Trophoblast cell (in vitro differentiated cells and primary cell): Measurements from ENCODE around the gene ZBTB20.

Source experiments
- DNase-seq, 2 donors: peaks; one replicate each; pipeline ENCODE4 v3.0.0-alpha.2; 2016
- H2AFZ ChIP-seq: 2 replicates; pipeline ENCODE4 v1.6.1; 2013; ENCODE audit warnings: low read length, moderate library complexity, mild to moderate bottlenecking; ENCODE audit not compliant: insufficient read depth, poor library complexity
- H2AK5ac ChIP-seq: 2 replicates; pipeline ENCODE4 v1.6.1; 2013; ENCODE audit warnings: mild to moderate bottlenecking, low read length
- H2BK120ac ChIP-seq: 2 replicates; pipeline ENCODE4 v1.6.1; 2013; ENCODE audit warnings: low read length, mild to moderate bottlenecking, moderate library complexity; ENCODE audit not compliant: insufficient read depth, poor library complexity
- H2BK12ac ChIP-seq: 2 replicates; pipeline ENCODE4 v1.6.1; 2013; ENCODE audit warnings: mild to moderate bottlenecking, low read length, moderate library complexity
- H2BK5ac ChIP-seq: 2 replicates; pipeline ENCODE4 v1.6.1; 2013; ENCODE audit warnings: low read length, low read depth, moderate library complexity, mild to moderate bottlenecking; ENCODE audit not compliant: poor library complexity
- H3K14ac ChIP-seq: 2 replicates; pipeline ENCODE4 v1.6.1; 2013; ENCODE audit warnings: mild to moderate bottlenecking, low read length
- H3K18ac ChIP-seq: 2 replicates; pipeline ENCODE4 v1.6.1; 2013; ENCODE audit warnings: mild to moderate bottlenecking, low read length
- H3K23ac ChIP-seq: 2 replicates; pipeline ENCODE4 v1.6.1; 2013; ENCODE audit warnings: low read length
- H3K27ac ChIP-seq: 2 replicates; pipeline ENCODE4 v1.5.1; 2013; ENCODE audit warnings: low read depth, mild to moderate bottlenecking, inconsistent platforms, low read length, moderate library complexity
- H3K27me3 ChIP-seq: 2 replicates; pipeline ENCODE4 v1.6.1; 2013; ENCODE audit warnings: inconsistent platforms, mild to moderate bottlenecking, low read length, moderate library complexity; ENCODE audit not compliant: insufficient read depth
- H3K36me3 ChIP-seq, 2 experiments: 1 replicate in 1 of 2; 2 replicates in 1 of 2; pipeline ENCODE4 v1.6.1; 2013; ENCODE audit warnings: low read length in 2 of 2, mild to moderate bottlenecking in 2 of 2, moderate library complexity in 1 of 2; ENCODE audit not compliant: insufficient read depth in 2 of 2, control insufficient read depth in 1 of 2
- H3K4ac ChIP-seq: 2 replicates; pipeline ENCODE4 v1.6.1; 2013; ENCODE audit warnings: low read depth, mild to moderate bottlenecking, low read length, moderate library complexity
- H3K4me1 ChIP-seq, 2 experiments: 1 replicate in 1 of 2; 2 replicates in 1 of 2; pipeline ENCODE4 v1.6.1; 2013; ENCODE audit warnings: low read length in 2 of 2, mild to moderate bottlenecking in 2 of 2, moderate library complexity in 1 of 2; ENCODE audit not compliant: insufficient read depth in 2 of 2, control insufficient read depth in 1 of 2
- H3K4me2 ChIP-seq: 2 replicates; pipeline ENCODE4 v1.6.1; 2013; ENCODE audit warnings: inconsistent platforms, mild to moderate bottlenecking, low read length, moderate library complexity
- H3K4me3 ChIP-seq: 2 replicates; pipeline ENCODE4 v1.5.1; 2013; ENCODE audit warnings: mild to moderate bottlenecking, low read depth, low read length, inconsistent platforms
- H3K79me1 ChIP-seq: one replicate; pipeline ENCODE4 v1.6.1; 2013; ENCODE audit warnings: low read length
- H3K79me2 ChIP-seq: 2 replicates; pipeline ENCODE4 v1.6.1; 2013; ENCODE audit warnings: low read length, mild to moderate bottlenecking; ENCODE audit not compliant: control insufficient read depth, insufficient read depth, poor library complexity
- H3K9ac ChIP-seq: 2 replicates; pipeline ENCODE4 v1.6.1; 2013; ENCODE audit warnings: mild to moderate bottlenecking, low read length
- H3K9me3 ChIP-seq: 2 replicates; pipeline ENCODE4 v1.6.1; 2013; ENCODE audit warnings: low read depth, mild to moderate bottlenecking, control low read depth, inconsistent platforms, low read length; ENCODE audit not compliant: insufficient read depth
- H4K12ac ChIP-seq: 2 replicates; pipeline ENCODE4 v1.6.1; 2013; ENCODE audit warnings: low read depth, mild to moderate bottlenecking, low read length, moderate library complexity
- H4K8ac ChIP-seq: 2 replicates; pipeline ENCODE4 v1.6.1; 2013; ENCODE audit warnings: low read depth, mild to moderate bottlenecking, low read length, moderate library complexity
- H4K91ac ChIP-seq: one replicate; pipeline ENCODE4 v1.6.1; 2013; ENCODE audit warnings: low read depth, mild to moderate bottlenecking, low read length, moderate library complexity
- WGBS: extraction: QIAGEN DNeasy Blood & Tissue Kit; methylation state at CpG from one replicate; pipeline ENCODE4 v1.1.7; 2013; ENCODE audit warnings: missing lambda C conversion rate; ENCODE audit not compliant: insufficient read length, insufficient coverage; ENCODE audit errors: extremely low coverage; 5-methylcytosine and 5-hydroxymethylcytosine counted together

The ZBTB20 gene

GRCh38 chr3:114712728-114713492, 434.2 kb downstream of the ZBTB20 start:
- Histone ChIP-seq H2AFZ (no peak overlapping the region), H3K79me1 (no peaks in the 10 kb centered on the region), H3K4ac (no peak overlapping the region), H3K27me3 (no peaks in the 10 kb centered on the region), H3K14ac (no peak overlapping the region), H3K9ac (no peak overlapping the region), H3K79me2 (no peaks in the 10 kb centered on the region), H3K4me1 (no peaks in the 10 kb centered on the region), H3K4me3 (no peak overlapping the region), H3K4me2 (no peak overlapping the region), H3K18ac (no peak overlapping the region), H2AK5ac (no peak overlapping the region), H4K91ac (no peak overlapping the region), H4K8ac (no peak overlapping the region), H3K23ac (no peak overlapping the region), H3K27ac (no peak overlapping the region), H2BK5ac (no peak overlapping the region), H2BK12ac (no peak overlapping the region), H2BK120ac (no peak overlapping the region), H3K9me3 (no peaks in the 10 kb centered on the region), H4K12ac (no peak overlapping the region), H3K36me3 (no peaks in the 10 kb centered on the region)
- WGBS, result no CpG with 5 or more reads among the region's 9 CpGs
- DNase-seq, result no peak

GRCh38 chr3:114711321-114711886, 435.7 kb downstream of the ZBTB20 start:
- Histone ChIP-seq H2BK12ac (no peak overlapping the region), H3K4me3 (no peak overlapping the region), H3K79me2 (no peaks in the 10 kb centered on the region), H3K4ac (no peak overlapping the region), H2BK5ac (no peak overlapping the region), H3K4me2 (no peak overlapping the region), H3K9ac (no peak overlapping the region), H3K18ac (no peak overlapping the region), H3K23ac (no peak overlapping the region), H3K36me3 (no peaks in the 10 kb centered on the region), H3K4me1 (peaks cover 0 to 5% of the 10 kb centered on the region in 2 experiments), H4K12ac (no peak overlapping the region), H3K79me1 (no peaks in the 10 kb centered on the region), H4K8ac (no peak overlapping the region), H3K27ac (no peak overlapping the region), H3K27me3 (no peaks in the 10 kb centered on the region), H2AFZ (no peak overlapping the region), H4K91ac (no peak overlapping the region), H2BK120ac (no peak overlapping the region), H3K14ac (no peak overlapping the region), H3K9me3 (no peaks in the 10 kb centered on the region), H2AK5ac (no peak overlapping the region)
- no peak for DNase-seq
- no CpG with 5 or more reads among the region's 2 CpGs for whole genome bisulfite sequencing

- no peaks in the 10 kb centered on the region for H3K9me3 ChIP-seq
- no CpG with 5 or more reads among the region's 1 CpG for WGBS
- no peak overlapping the region for H2BK120ac ChIP-seq
- H4K12ac ChIP-seq, result no peak overlapping the region
- H3K27me3 ChIP-seq, result no peaks in the 10 kb centered on the region
- DNase-seq, result no peak
- H3K27ac ChIP-seq, result no peak overlapping the region
- H3K9ac ChIP-seq, result no peak overlapping the region
- no peak overlapping the region for H3K23ac ChIP-seq
- no peak overlapping the region for H4K91ac ChIP-seq
- no peaks in the 10 kb centered on the region for H3K79me1 ChIP-seq
- no peak overlapping the region for H3K4me2 ChIP-seq
- H3K4me3 ChIP-seq, result no peak overlapping the region
- H2BK12ac ChIP-seq, result no peak overlapping the region
- no peak overlapping the region for H3K14ac ChIP-seq
- no peak overlapping the region for H3K18ac ChIP-seq
- H3K79me2 ChIP-seq, result no peaks in the 10 kb centered on the region
- H2BK5ac ChIP-seq, result no peak overlapping the region
- no peak overlapping the region for H2AK5ac ChIP-seq
- no peak overlapping the region for H2AFZ ChIP-seq
- no peak overlapping the region for H4K8ac ChIP-seq
- H3K36me3 ChIP-seq, result no peaks in the 10 kb centered on the region
- H3K4ac ChIP-seq, result no peak overlapping the region
- H3K4me1 ChIP-seq, result peaks cover 0 to 5% of the 10 kb centered on the region in 2 experiments
Measured at GRCh38 chr3:114709102-114709501, 438.0 kb downstream of the ZBTB20 start.

GRCh38 chr3:114707252-114707860, 439.7 kb downstream of the ZBTB20 start:
- Histone ChIP-seq H3K18ac (no peak overlapping the region), H2BK120ac (no peak overlapping the region), H2AFZ (no peak overlapping the region), H4K91ac (no peak overlapping the region), H2BK12ac (no peak overlapping the region), H2AK5ac (no peak overlapping the region), H3K14ac (no peak overlapping the region), H3K9me3 (no peaks in the 10 kb centered on the region), H3K27me3 (no peaks in the 10 kb centered on the region), H3K4me2 (no peak overlapping the region), H3K4ac (no peak overlapping the region), H3K27ac (no peak overlapping the region), H3K36me3 (no peaks in the 10 kb centered on the region), H3K23ac (no peak overlapping the region), H3K4me3 (no peak overlapping the region), H2BK5ac (no peak overlapping the region), H4K8ac (no peak overlapping the region), H3K9ac (no peak overlapping the region), H4K12ac (no peak overlapping the region), H3K4me1 (peaks cover 0 to 5% of the 10 kb centered on the region in 2 experiments), H3K79me2 (no peaks in the 10 kb centered on the region), H3K79me1 (no peaks in the 10 kb centered on the region)
- peak in 1 of 2 donors; percentile 13 for DNase-seq
- no CpG with 5 or more reads among the region's 4 CpGs for WGBS
